ENCODE results near the gene WRAP73.

Gene WRAP73

DNA sequence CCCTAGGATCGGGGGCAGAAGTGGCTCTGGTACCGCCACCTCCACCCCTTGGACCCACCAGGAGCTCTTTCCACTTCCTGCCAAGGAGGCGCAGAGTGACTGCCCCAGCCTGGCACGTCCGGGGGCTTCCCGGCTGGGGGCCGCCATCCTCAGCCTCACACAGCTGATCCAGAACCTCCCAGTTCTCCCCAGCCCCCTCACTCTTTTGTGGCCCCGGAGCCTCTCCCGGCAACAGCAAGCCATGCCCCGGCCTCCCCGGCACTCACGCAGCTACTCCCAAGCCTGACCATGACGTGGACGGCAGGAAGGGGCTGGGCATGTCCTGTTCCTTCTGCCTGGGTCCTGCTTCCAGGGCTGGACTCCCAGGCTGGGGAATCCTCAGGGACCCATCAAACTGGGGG is 19.5 kb upstream of the WRAP73 start:
- no peak for DNase-seq (ENCODE audit: low read depth in 2 of 2)

- DNase-seq (ENCODE audit: low read depth in 2 of 2), result no peak
These were observed 18.8 kb upstream of the WRAP73 start for GRCh38 chr1:3668585-3669300.

DNA sequence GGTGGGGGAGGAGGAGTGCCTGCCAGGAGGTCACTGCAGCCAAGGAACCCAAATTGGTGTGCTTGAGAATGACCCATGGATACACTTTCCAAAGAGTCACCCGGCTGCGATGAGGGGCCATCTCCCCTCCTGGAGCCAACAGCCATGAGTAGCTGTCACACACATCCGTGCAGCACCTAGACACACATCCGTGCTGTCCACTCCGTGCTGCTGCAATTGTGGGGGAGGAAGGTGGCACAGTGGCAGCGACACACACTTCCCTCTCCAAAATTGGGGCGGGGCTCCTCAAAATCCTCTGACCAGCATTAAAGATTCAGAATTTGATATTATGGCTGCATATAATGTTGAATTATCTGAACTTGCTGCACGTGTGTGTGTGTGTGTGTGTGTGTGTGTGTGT is 18.2 kb upstream of the WRAP73 start:
- no peak for DNase-seq (ENCODE audit: low read depth in 2 of 2)

DNA sequence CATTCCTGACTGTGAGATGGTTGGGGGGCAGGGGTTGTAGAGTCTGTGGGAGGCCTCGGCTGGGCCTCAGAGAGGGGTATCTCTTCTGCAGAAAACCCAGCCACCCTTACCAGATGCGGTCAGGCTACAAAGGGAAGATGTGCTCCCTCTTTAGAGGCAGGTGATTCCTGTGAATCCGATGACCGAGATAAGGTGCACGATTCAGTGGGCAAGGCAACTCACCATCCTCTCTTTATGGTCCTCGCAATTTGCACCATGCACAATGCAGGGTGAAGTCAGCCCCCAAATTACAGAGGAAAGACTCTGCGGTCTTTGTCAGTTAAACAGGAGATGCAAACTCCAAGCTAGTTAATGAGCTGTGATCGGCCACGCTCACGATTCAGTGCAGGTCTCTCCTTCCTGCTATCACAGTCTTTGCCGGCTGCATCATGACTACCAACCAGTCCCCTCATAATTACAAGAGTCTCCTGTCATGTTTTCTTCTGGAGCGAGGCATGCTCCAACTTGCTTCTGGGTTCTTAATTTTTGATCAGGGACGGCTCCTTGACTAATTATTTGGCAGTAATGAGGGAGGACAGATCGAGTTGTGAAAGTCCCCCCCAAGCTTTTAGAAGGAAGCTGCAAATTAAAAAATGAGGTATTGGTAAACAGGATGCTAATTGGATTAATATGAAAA is 14.9 kb upstream of the WRAP73 start:
- no peak for DNase-seq (ENCODE audit: low read depth in 2 of 2)

DNA sequence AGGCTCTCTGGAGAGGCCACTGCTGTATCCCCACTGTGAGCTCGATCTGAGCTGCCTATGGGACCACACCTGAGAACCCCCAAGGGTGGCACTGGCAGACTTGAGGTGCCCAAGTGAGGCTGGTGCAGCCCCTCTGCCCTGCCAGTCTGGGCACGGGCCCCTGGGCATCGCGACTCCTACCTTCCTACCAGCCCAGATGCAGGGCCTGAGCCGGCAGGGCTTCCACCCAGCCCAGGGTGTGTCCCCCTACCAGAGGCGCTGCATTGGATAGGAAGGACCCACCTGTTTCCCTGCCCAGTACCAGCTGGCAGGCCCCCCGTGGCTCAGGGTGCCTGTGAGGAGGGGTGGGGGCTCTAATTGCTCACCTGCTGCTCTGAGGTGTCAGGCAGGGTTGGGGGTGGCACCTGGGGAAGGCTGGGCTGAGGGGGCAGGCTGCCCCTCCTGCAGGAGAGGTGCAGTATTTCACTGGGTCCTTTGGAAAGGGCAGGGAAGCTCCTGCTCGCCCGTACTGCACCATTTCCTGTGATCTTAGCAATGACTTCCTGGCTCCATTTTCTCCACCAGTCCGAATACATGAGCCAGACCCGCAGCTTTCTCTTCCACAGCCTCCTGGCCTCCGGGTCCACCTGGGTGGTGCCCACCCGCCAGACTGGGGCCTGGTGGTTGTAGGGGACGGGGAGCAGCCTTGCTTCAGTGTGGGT is 14.2 kb upstream of the WRAP73 start:
- DNase-seq (ENCODE audit: low read depth in 2 of 2), result no peak

DNA sequence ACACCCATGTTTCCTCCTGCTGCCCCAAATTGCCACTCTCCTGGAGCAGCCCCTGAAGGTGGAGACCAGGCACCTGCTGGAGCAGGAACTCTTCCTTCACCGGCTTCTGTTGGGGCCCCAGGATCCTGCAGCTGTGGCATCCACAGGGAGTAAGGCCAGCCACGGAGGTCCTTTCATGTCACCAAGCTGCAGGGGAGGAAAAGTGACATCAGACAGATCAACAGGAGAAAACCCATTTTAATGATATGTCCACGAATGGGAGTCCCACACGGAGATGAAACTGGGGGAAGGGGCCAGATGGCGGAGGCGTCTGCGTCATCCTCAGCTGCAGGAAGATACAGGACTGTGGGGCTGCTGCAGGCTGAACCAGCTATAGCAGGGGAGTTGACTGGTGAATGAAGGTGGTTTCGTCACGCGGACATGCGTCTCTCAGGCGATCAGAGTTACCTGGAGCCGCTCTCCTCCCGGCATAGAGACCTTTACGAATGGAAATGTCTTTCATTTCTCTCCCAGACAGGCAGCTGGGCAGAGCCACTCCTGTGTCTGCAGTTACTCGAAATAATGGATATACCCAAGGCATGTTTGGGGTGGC is 12.3 kb upstream of the WRAP73 start:
- no peak for DNase-seq (ENCODE audit: low read depth in 2 of 2)

DNA sequence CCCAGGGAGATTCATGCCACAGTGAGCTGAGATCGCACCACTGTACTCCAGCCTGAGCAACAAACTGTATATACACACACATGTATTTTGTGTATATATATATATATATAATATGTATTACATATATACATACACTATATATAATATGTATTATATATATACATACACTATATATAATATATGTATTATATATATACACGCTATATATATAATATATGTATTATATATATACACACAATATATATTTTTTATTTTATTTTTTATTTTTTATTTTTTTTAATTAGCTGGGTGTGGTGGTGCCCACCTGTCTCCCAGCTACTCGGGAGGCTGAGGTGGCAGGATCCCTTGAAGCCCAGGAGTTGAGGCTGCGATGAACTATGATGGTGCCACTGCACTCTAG is 11.7 kb upstream of the WRAP73 start:
- DNase-seq (ENCODE audit: low read depth in 2 of 2), result no peak

DNA sequence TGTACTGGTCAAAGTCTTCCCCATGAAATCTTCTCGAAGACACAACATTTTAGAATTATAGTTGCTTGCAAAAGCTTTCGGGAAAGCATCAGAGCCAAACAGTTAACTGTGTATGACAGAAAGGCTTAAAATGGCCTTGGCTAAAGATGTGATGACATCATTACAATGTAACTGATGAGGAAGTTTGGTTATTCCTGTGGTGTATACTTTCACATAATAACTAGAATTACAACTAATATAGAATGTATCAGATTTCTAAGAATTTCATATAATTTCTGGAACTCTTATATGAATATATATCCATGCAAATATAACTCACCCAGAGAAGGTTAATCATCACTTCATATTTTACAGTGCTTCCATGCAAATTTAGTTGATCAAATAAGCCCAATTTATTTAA is 10.8 kb upstream of the WRAP73 start:
- no peak for DNase-seq (ENCODE audit: low read depth in 2 of 2)

DNA sequence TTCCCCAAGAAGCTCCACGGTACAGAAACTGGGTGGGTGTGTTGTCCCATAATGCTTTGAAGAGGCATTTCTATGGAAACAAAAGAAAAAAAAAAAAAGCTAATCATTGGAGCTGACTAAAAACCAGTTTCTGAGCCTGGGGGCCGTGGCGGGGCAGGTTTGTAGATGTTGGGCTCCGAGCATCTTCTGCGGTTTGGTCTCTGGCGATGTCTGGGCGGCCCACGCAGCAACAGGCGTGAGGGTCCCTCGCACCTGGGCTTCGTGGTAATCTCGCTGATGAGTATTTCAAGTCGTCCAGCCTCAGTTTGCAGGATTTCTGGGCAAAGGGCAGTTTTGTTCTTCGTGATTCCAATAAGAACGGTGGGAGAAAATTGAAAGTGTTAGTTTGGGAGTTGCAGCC is 9.2 kb upstream of the WRAP73 start:
- no peak for DNase-seq (ENCODE audit: low read depth in 2 of 2)

DNA sequence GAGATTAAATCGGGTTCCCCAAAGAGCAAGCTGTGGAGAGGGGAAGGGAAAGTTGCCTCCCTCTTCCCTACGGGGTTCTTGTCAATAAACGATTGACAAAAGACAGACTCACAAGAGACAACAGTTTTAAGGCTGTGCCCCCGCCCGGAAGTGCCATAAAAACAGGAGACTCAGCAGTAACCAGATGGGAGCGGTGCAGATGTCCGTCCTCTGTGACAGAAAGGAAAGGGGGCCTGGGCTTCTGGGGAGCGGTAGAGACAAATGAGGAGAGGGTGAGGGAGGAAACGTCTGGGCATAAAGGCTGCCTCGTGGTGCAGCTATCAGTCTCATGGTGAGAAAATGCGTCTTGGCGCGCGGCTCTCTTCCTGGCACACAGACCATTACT is 8.3 kb upstream of the WRAP73 start:
- no peak for DNase-seq (ENCODE audit: low read depth in 2 of 2)

GRCh38 chr1:3657578-3658230 is 7.8 kb upstream of the WRAP73 start:
- DNase-seq (ENCODE audit: low read depth in 2 of 2), result no peak

DNA sequence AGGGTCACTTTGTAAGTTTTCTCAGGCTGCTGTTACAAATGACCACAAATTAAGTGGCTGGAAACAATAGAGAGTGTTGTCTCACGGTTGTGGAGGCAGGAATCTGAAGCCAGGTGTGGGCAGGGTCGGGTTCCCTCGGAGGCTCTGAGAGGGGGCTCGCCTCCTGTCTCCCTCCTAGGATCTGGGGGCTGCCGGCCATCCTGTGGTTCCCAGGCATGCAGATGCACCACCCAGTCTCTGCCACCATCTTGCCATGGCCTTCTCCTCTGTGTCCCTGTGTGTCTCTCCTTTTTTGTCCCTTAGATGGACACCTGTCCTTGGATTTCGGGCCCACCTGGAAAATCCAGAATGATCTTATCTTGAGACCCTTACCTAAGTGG is 7.2 kb upstream of the WRAP73 start:
- no peak for DNase-seq (ENCODE audit: low read depth in 2 of 2)

GRCh38 chr1:3656450-3657095 is 6.7 kb upstream of the WRAP73 start:
- DNase-seq (ENCODE audit: low read depth in 2 of 2), result no peak

DNA sequence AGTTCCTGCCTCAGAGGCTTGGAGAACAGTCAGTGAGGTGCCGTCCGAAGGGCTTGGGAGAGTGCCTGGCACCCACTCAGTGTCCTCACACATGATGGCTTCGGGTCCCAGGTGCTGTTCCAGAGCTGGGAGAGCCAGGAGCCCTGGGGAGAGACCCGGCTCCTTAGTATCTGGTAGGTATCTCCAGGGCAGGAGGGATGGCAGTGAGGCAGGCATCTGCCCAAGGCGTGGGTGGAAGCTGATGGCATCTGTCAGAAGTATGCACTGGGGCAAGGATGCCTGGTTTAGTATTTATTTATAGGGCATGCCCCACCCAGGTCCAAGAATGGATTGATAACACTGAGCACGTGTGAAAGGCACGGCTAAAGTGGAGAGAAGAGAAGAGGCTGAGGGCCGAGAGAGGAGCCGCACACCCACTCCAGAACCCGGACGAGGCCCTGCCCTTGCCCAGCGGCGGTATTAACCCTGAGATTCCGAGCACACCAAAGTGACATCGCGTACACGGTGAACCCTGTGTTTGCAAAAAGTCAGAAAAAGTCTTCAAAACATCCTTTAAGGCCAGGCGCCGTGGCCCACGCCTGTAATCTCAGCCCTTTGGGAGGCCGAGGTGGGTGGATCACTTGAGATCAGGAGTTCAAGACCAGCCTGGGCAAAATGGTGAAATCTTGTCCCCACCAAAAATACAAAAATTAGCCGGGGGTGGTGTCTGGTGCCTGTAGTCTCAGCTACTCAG is 4.8 kb upstream of the WRAP73 start:
- DNase-seq (ENCODE audit: low read depth in 2 of 2), result no peak

- DNase-seq (ENCODE audit: low read depth in 2 of 2), result no peak
These were observed 3.3 kb upstream of the WRAP73 start for GRCh38 chr1:3653286-3653618.

DNA sequence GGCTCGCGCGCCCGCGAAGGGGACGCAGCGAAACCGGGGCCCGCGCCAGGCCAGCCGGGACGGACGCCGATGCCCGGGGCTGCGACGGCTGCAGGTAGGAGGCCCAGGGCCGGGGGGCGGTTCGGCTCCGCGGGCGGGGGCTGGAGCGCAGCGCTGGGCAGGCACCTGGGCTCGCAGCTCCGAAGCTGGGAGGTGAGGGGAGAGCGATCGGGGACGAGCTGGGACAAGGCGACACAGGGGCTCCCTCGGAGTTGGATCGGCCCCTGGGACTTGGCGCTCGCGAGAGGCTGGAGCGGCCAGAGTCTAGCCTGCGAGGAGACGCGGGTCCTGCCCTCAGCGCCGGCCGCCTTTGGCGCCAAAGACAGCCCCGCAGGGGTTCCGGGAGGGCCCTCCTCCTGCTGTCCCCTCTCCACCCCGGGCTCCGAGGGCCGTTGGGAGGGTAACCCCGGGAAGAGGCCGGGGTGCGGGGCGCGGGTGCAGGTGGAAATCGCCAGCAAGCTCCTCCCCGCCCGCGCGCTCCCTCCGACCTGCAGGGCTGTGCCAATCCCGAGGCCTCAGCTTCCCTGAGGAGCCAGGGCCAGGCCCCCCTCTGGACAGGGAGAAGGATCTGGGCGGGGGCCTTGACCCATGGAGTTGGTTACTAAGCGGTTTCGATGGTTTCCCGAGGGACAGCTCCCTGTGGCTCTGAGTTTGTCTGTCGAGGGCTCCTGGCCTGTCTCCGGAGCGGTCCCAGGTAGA is 2.8 kb upstream of the WRAP73 start:
- DNase-seq (ENCODE audit: low read depth in 2 of 2), result no peak

GRCh38 chr1:3651930-3652547 is 2.1 kb upstream of the WRAP73 start, which contains the start of gene TP73:
TP73 (plus strand) TSS chr1:3652516; CDS start chr1:3682366, 29,850 bp downstream.
- no peak for DNase-seq (ENCODE audit: low read depth in 2 of 2)

DNA sequence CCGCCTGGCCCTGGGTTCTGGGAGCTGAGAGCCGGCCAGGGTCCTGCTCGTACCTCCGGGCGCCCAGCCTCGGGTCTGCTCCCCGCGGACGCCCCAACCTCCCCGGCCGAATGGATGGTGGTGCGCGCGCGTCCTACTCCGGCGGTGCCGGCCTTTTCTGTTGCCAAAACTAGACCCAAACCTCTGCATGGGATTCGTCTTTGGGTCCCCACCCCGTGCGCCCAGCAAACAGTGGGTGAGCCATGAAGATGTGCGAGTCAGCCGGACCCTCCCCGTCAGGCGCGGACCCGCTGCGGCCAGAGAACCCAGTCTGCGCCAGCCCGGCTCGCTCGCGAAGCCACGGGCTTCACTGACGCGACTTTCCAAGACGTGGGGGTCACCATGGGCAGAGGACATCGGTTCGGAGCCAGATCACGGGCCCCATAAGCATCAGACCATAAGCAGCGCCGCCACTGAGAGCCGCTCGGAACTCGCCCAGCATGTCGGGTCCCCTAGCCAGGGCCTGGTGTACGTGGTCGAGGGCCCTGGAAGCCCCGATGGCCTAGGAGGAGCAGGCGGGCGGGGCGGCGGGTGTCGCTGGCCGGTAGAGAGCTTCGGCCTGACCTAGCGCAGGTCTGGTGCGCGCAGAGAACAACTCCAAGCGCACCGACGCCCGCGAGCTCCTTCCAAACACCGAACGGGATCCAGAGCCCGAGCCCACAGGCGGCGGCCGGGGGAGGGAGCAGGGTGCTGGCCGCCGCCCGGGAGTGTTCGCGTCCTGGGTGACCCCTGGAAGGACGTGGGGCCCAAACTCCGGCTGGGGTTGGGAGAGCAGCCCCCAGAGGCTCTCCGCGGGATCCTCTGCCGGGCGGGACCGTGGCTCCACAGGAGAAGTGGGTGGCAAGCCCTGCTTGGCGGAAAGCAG is 1.4 kb upstream of the WRAP73 start:
- DNase-seq (ENCODE audit: low read depth in 2 of 2), result no peak

All from fibroblast of skin of left quadriceps (primary cell).